NCI-H146 treated with DMSO at 0.1 percent for 48 hours (cell line): Measurements from ENCODE around the gene CD247.

ENCODE experiments used
- DNase-seq: peaks from one replicate; lab custom pipeline; 2025; ENCODE audit not compliant: unreplicated experiment; lab: John Stamatoyannopoulos, UW

Gene CD247

DNA sequence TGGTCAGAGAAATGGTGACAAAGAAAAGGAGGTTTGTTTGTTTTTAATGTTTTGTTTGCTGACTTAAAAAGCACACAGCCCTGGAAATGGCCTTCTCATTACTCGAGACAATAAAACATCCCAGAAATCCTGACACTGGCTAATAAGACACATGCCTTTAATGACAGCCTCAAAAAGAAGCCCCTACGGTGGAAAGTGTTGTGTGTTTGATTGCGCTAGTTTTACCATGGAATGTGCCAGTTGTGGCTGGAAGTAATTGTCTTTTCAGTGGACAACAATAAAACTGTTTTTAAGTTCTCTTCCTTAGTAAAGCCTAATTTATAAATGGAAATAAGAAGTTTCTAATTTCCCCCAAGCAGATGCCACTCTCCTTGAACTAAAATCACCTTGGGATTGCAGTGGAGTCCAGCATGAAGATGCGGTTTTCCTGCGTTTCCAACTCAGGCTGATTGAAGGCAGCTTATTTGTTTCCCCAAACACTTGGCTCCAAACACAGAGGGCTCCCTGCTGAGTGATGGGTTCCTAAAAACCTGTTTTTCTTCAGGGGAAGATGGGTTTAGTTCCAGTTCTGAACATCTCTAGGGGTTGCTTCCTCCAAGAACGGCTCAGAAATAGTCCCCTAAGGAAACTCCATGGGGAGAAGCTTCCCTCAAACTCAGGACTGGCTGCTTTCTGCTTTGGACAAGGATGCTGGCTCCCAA is 54.3 kb downstream of the CD247 start:
- DNase-seq, result no peak

DNA sequence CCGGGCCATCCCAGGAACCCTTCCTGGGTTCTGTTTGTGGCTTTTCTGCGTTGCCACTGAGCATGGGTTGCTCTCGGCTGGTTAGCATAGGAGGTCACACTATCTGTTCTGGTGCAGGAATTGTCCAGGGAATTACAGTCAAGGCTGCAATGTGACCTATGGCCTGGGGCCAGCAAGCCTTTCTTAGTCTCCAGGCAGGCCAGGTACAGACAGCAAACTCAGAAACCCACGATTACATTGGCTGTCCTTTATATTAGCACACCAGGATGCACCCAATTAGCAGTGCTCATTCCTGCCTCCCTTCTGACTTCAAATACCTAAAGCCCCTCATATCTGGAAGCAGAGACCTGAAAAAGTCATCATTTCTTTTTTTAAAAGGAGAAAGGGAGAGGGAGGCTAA is 55.2 kb downstream of the CD247 start:
- DNase-seq, result no peak

GRCh38 chr1:167462341-167462740 is 56.0 kb downstream of the CD247 start:
- no peak for DNase-seq

DNA sequence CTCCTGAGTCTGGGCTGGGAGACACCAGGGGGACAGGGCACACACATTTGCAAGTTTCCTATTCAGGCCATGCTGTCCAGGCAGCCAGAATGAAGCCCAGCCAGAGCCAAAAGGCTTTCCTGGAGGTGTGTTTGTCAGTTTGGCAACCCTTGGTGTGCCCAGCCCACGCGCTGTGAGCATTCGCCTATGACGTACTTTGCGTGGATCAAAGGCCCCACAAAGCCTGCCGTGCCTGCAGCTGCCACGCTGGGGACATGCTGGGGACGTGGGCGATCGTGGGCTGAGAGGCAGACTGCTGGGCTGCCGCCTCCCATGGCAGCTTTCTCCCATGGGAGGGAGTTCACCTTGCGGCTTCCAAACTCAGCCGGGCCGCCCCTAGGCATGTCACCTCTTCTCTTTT is 57.5 kb downstream of the CD247 start:
- no peak for DNase-seq

DNA sequence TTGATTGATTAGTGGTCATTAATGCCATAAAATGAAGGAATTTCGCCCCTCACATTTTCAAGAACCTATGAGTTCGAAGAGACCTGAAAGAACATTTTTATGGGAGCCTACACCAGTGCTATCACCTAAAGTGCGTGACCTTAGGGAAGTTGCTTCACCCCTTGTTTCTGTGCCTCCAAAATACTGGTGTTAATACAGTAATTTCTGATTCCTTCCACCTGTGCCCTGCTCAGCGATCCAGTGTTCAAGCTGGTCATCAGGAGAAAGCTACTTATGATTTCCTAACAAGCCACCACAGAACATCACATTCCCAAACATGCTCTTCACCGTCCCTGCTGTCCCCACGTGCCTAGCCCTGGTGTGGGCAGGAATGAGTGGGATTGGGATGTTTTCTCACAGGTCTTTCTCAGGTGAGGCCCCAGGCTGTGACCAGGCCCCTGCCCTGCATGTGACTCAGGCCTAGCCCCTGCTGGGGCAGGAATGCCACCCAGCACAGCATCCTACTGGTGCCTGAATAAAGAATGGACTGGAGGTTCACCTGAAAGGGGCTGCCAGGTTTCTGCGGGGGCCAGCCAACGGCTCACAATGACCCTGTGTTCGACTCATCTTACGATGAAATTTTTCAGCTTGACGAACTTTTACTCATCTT is 60.3 kb downstream of the CD247 start:
- DNase-seq, result no peak

DNA sequence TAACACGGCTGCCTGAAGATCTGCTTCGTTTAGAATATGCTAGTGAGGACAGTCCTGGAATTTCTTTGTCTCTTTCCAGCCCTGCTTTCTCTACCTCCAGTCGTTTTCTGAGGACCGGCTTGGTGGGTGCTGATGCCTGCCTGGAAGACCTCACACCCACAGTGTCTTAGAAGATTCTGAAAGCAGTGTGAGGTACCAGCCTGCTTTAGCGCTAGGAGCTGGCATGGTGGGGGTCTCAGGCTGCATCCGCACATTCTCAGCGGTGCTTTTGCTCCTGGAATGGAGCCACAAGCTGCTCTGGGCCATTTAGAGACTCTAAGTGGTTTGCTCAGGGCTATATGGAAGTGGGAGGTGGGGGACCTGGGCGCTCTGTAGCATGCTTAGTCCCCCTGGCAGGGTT is 61.4 kb downstream of the CD247 start:
- no peak for DNase-seq

DNA sequence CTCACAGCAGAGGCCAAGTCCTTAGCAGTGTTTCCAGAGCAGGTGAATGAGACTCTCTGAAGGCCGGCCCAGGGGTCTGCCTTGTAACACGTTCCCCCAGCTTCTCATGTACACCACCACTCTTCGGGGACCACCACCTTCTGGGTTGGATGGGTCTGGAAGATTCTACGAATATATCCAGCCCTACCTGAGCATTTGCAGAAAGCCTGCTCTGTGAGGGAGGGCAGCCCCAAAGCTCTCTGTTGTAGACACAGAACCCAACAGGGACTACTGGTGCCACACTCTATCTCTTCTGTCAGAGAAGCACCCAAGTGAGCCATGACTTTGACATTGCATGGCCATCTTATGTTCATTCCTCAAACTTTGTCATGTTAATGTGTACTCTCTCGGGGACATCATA is 61.8 kb downstream of the CD247 start:
- DNase-seq, result no peak

DNA sequence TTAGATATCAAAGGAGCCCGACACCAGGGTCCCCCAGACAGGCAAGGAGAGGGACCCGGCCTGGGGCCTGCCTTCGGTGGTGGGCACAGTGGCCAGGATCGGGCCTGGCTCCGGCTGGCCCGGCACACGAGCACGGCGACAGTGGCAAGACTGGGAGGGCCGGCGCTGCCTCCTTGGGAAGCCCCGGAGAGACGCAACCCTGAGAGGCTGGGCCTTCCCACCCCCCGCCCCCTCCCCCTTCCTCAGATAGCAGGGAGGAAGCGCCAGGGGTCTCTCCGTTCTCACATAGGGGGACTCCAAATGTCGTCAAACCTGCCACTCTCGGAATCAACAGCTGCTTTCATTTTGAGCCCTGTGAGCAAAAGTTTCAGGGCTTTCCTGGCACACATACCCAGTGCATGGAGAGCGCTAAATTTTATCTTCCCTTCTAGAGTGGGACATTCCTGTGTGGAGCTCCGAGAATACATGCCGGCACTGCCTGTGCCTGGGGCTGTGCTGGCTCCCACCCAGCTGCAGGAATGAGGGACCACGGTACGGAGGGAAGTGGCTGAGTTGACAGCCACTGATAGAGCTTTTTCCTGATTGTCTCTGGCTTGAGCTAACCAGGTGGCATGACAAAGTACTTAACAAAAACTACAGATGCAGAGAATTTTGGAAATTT is 62.4 kb downstream of the CD247 start:
- DNase-seq, result no peak

DNA sequence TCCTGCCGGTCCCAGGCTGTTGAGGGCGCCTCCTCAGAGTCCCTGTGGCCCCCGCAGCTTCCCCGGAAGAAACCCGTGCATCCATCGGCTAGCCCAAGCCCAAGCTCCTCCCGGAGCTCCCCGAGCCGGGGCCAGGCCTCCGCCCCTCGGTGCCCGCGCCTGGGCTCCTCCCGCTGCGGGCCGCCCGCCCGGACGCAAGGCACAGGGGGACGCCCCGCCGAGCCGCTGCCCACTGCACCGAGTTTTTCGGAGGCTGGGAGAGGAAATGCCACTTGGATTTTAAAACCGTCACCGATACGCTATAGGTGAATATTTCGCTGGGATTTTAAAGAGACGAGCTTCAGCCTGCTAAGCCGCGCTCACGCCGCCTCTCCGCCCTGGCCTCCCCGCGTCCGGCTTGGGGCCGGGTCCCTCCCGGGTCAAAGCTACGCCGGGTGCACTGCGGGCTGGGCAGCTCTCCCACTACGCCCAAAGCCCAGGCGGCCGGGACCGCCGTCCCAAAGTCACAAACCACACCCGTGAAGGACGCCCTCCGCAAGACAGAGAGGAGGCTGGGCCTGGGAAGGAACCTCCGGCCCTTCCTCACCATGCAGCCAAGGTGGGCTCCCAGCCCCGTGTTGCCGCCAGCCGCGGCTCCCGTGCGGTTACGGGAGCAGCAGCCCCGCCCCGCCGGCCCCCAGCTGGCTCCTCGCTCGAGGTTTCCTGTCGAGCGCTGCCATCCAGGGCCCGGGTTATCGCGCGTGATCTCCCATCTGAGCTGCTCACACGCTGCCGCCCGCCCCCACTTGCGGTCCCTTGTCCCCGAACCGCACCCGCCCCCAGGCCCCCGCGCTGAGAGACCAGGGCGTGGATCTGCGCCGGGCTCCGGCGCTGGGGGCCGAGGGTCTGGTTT is 63.2 kb downstream of the CD247 start:
- DNase-seq, result peak; percentile 25

- DNase-seq, result no peak
Observed at GRCh38 chr1:167454304-167454893, 63.9 kb downstream of the CD247 start.

DNA sequence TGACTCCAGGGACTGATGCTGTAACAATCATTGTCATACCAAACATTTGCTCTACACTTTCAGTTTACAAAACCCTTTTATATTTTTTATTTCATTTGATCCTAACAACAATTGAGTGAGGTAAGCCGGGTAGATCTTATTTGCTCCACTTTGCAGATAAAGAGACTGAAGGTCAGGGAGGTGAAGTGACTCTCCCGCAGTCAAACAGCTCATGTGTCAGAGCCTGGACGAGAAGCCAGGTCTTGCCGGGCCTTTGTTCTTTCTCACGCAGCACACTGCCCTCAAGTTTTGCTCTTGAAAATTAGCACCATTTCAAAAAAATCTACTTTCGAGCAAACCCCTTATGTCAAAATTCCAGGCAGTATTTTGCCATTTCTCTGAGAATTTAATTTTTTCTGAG is 65.2 kb downstream of the CD247 start:
- DNase-seq, result no peak

DNA sequence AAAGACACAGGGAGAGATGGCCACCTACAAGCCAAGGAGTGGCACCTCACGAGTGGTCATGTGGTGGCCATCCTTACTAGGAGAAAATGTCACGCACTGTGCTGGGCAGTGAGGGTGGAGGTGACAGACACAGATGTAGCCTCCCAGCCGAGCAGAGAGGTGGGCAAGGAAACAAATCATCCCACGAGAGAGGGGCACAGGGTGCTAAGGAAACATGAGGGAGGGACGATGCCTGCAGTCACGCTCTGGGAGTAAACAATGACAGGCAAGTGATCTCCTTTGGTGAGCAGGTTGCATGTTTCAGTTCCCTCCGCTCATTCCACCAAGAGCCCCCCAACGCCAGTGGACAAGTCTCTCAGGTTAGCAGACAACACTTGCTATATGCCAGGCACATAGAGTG is 65.8 kb downstream of the CD247 start:
- DNase-seq, result no peak

GRCh38 chr1:167450843-167451242 is 67.5 kb downstream of the CD247 start:
- DNase-seq, result no peak

GRCh38 chr1:167447521-167448136 is 70.7 kb downstream of the CD247 start:
- peak; percentile 4 for DNase-seq

- DNase-seq, result no peak
Observed at GRCh38 chr1:167446966-167447365, 71.4 kb downstream of the CD247 start.

DNA sequence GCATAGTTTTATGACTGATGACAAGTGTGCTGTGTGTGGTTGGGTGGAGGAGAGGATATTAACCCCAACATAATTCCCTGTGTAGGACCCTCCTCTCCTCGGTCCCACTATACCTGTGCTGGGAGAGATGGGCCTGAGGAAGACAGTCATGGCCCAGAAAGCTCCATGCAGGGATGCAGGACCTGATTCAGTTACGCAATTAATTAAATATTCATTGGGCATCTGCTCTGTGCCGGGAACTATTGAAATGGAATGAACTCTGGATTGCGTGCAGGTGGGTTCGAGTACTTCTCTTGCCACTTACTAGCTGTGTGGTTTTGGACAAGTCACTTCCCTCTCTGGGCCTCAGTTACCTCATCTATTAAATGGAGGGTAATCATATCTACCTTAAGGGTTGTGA is 74.6 kb downstream of the CD247 start:
- DNase-seq, result no peak

- no peak for DNase-seq
Observed at GRCh38 chr1:167442854-167443565, 75.3 kb downstream of the CD247 start.

GRCh38 chr1:167442142-167442848 is 76.0 kb downstream of the CD247 start:
- DNase-seq, result peak; percentile 31

GRCh38 chr1:167441222-167441621 is 77.1 kb downstream of the CD247 start:
- DNase-seq, result no peak
